Smooth muscle cell (in vitro differentiated cells): ENCODE measurements around the gene RABGAP1. TPM values are rescaled to one million over a fixed set of nuclear protein-coding genes. Genes with fewer than 3 reads are reported as not detected.

Experiments used
- DNase-seq: peaks from one replicate; lab custom pipeline; 2025; ENCODE audit not compliant: unreplicated experiment; lab: John Stamatoyannopoulos, UW
- H2AFZ ChIP-seq: fragments of 200-600 bp; sonication (generic); 2 replicates; pipeline ENCODE4 v1.6.0; 2016; ENCODE audit warnings: antibody characterized with exemption, low read depth, mild to moderate bottlenecking
- H3F3A ChIP-seq: fragments of 200-600 bp; sonication (generic); 2 replicates; pipeline ENCODE4 v1.6.0; 2017; ENCODE audit warnings: antibody characterized with exemption, low read depth
- H3K27ac ChIP-seq: fragments of 200-600 bp; sonication (generic); 2 replicates; pipeline ENCODE4 v1.5.1; 2016; ENCODE audit warnings: low read depth, mild to moderate bottlenecking
- H3K27me3 ChIP-seq: fragments of 200-600 bp; sonication (generic); 2 replicates; pipeline ENCODE4 v1.6.1; 2016; ENCODE audit warnings: low read depth, mild to moderate bottlenecking
- H3K36me3 ChIP-seq: fragments of 200-600 bp; sonication (generic); 2 replicates; pipeline ENCODE4 v1.5.1; 2016; ENCODE audit warnings: low read depth
- H3K4me1 ChIP-seq: fragments of 200-600 bp; sonication (generic); 2 replicates; pipeline ENCODE4 v1.5.1; 2016; ENCODE audit warnings: low read depth
- H3K4me2 ChIP-seq: fragments of 200-600 bp; sonication (generic); 2 replicates; pipeline ENCODE4 v1.6.0; 2016; ENCODE audit warnings: mild to moderate bottlenecking
- H3K4me3 ChIP-seq: fragments of 200-600 bp; sonication (generic); 2 replicates; pipeline ENCODE4 v1.5.1; 2016; ENCODE audit warnings: mild to moderate bottlenecking
- H3K79me2 ChIP-seq: fragments of 200-600 bp; sonication (generic); 2 replicates; pipeline ENCODE4 v1.6.0; 2016; ENCODE audit warnings: low read depth, mild to moderate bottlenecking
- H3K9ac ChIP-seq: fragments of 200-600 bp; sonication (generic); 2 replicates; pipeline ENCODE4 v1.6.0; 2016; ENCODE audit warnings: low read depth
- H3K9me3 ChIP-seq: fragments of 200-600 bp; sonication (generic); replicated peaks from 2 replicates; pipeline ENCODE4 v1.5.1; 2016; ENCODE audit warnings: low read depth
- H4K20me1 ChIP-seq: fragments of 200-600 bp; sonication (generic); 2 replicates; pipeline ENCODE4 v1.6.0; 2016; ENCODE audit warnings: low read depth
- CTCF ChIP-seq: fragments of 200-600 bp; sonication (generic); IDR thresholded peaks from 2 replicates; pipeline ENCODE4 v1.5.1; 2017; ENCODE audit warnings: borderline replicate concordance, mild to moderate bottlenecking, antibody characterized with exemption; ENCODE audit not compliant: insufficient read depth, poor library complexity, severe bottlenecking
- WGBS: methylation state at CpG from one replicate; pipeline ENCODE4 v1.1.7; 2016; ENCODE audit warnings: low lambda C conversion rate; 5-methylcytosine and 5-hydroxymethylcytosine counted together
- polyA plus RNA-seq: library from polyadenylated mRNA; unstranded; fragments of >200 nt; fragmentation: Nextera tagmentation; extraction: Ambion mirVana; gene quantifications from 2 replicates; pipeline ENCODE4 v1.2.1, GENCODE V29; 2016
- total RNA-seq: library from RNA; depleted of rRNA; stranded (reverse); fragments of >200 nt; gene quantifications from 2 replicates; pipeline ENCODE4 v1.2.3, GENCODE V29; 2014

RABGAP1 gene
- total and polyA plus RNA-seq, 2 experiments from 2014 or later: 13.5 to 31.8 TPM

- H3F3A ChIP-seq: no peaks in the 10 kb centered on the region
- WGBS: 94% methylated on average over 8 of the region's 8 CpGs
- no peak overlapping the region for H3K27ac ChIP-seq
- no peak for TF ChIP-seq CTCF
- no peaks in the 10 kb centered on the region for H3K9me3 ChIP-seq
- no peak overlapping the region for H2AFZ ChIP-seq
- H3K27me3 ChIP-seq: no peaks in the 10 kb centered on the region
- no peak overlapping the region for H3K9ac ChIP-seq
- no peak for DNase-seq
- peaks cover 5% of the 10 kb centered on the region for H3K36me3 ChIP-seq
- no peaks in the 10 kb centered on the region for H3K79me2 ChIP-seq
- no peak overlapping the region for H3K4me3 ChIP-seq
- no peaks in the 10 kb centered on the region for H3K4me1 ChIP-seq
- no peaks in the 10 kb centered on the region for H4K20me1 ChIP-seq
- no peak overlapping the region for H3K4me2 ChIP-seq
Observed at GRCh38 chr9:123090198-123090896, 149.5 kb downstream of the RABGAP1 start.

GRCh38 chr9:123090956-123091355, 150.1 kb downstream of the RABGAP1 start:
- no peaks in the 10 kb centered on the region for H4K20me1 ChIP-seq
- no peaks in the 10 kb centered on the region for H3K9me3 ChIP-seq
- H2AFZ ChIP-seq: no peak overlapping the region
- H3K4me2 ChIP-seq: no peak overlapping the region
- no peak overlapping the region for H3K9ac ChIP-seq
- 100% methylated on average over 2 of the region's 2 CpGs for WGBS
- no peaks in the 10 kb centered on the region for H3F3A ChIP-seq
- peaks cover 5% of the 10 kb centered on the region for H3K36me3 ChIP-seq
- H3K79me2 ChIP-seq: no peaks in the 10 kb centered on the region
- H3K4me1 ChIP-seq: no peaks in the 10 kb centered on the region
- no peak overlapping the region for H3K4me3 ChIP-seq
- H3K27ac ChIP-seq: no peak overlapping the region
- DNase-seq: no peak
- TF ChIP-seq CTCF: no peak
- no peaks in the 10 kb centered on the region for H3K27me3 ChIP-seq

- no peak for TF ChIP-seq CTCF
- Histone ChIP-seq H3K4me1 (no peaks in the 10 kb centered on the region), H3K4me3 (no peak overlapping the region), H4K20me1 (no peaks in the 10 kb centered on the region), H3K27ac (no peak overlapping the region), H3K9ac (no peak overlapping the region), H2AFZ (no peak overlapping the region), H3F3A (no peaks in the 10 kb centered on the region), H3K9me3 (no peaks in the 10 kb centered on the region), H3K27me3 (no peaks in the 10 kb centered on the region), H3K79me2 (no peaks in the 10 kb centered on the region), H3K36me3 (peaks cover 5% of the 10 kb centered on the region), H3K4me2 (no peak overlapping the region)
- WGBS: 96% methylated on average over 2 of the region's 2 CpGs
- DNase-seq: no peak
Observed at GRCh38 chr9:123091459-123091858, 150.6 kb downstream of the RABGAP1 start.

GRCh38 chr9:123093141-123093540, 152.3 kb downstream of the RABGAP1 start:
- WGBS: 96% methylated on average over 3 of the region's 3 CpGs
- no peak overlapping the region for H2AFZ ChIP-seq
- H4K20me1 ChIP-seq: no peaks in the 10 kb centered on the region
- H3K36me3 ChIP-seq: peaks cover 12% of the 10 kb centered on the region
- no peaks in the 10 kb centered on the region for H3F3A ChIP-seq
- no peaks in the 10 kb centered on the region for H3K27me3 ChIP-seq
- no peak for DNase-seq
- no peaks in the 10 kb centered on the region for H3K9me3 ChIP-seq
- H3K4me2 ChIP-seq: no peak overlapping the region
- H3K27ac ChIP-seq: no peak overlapping the region
- H3K79me2 ChIP-seq: no peaks in the 10 kb centered on the region
- peaks cover 6% of the 10 kb centered on the region for H3K4me1 ChIP-seq
- no peak overlapping the region for H3K9ac ChIP-seq
- TF ChIP-seq CTCF: no peak
- H3K4me3 ChIP-seq: no peak overlapping the region
